Smooth muscle cell of the umbilical artery (primary cell): ENCODE measurements around the gene CCR2. TPM values are rescaled to one million over a fixed set of nuclear protein-coding genes. Genes with fewer than 3 reads are reported as not detected.

Experiments used
- total RNA-seq: library from RNA; depleted of rRNA; stranded (reverse); fragments of >200 nt; gene quantifications from 2 replicates; pipeline ENCODE4 v1.2.3, GENCODE V29; 2014

The CCR2 gene
- not detected in 2 replicates for total RNA-seq

DNA sequence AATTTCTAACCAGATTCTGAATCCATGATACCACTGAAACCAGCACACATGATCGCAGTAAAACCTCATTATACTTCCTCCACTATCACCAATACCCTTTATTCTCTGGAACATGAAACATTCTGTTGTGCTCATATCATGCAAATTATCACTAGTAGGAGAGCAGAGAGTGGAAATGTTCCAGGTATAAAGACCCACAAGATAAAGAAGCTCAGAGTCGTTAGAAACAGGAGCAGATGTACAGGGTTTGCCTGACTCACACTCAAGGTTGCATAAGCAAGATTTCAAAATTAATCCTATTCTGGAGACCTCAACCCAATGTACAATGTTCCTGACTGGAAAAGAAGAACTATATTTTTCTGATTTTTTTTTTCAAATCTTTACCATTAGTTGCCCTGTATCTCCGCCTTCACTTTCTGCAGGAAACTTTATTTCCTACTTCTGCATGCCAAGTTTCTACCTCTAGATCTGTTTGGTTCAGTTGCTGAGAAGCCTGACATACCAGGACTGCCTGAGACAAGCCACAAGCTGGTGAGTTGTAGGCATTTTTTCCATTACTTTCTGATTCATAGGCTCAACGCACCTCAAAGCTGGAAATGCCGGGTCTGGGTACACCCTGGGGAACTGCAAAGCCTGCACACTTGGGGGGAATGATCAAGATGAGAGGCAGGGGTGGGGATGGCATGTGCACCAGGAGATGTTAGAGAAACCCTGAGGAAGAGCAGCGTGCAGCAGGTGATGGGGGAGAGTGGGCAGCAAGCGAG lies at the start of gene CCR2:
Gene CCR2 (plus strand): TSS at position 465 of the 764 bp plus-strand sequence. CDS start 3,417 bp downstream, outside the sequence.

DNA sequence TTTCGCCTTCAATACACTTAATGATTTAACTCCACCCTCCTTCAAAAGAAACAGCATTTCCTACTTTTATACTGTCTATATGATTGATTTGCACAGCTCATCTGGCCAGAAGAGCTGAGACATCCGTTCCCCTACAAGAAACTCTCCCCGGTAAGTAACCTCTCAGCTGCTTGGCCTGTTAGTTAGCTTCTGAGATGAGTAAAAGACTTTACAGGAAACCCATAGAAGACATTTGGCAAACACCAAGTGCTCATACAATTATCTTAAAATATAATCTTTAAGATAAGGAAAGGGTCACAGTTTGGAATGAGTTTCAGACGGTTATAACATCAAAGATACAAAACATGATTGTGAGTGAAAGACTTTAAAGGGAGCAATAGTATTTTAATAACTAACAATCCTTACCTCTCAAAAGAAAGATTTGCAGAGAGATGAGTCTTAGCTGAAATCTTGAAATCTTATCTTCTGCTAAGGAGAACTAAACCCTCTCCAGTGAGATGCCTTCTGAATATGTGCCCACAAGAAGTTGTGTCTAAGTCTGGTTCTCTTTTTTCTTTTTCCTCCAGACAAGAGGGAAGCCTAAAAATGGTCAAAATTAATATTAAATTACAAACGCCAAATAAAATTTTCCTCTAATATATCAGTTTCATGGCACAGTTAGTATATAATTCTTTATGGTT lies 17.1 kb downstream of the CCR2 start, which contains the start of gene CCR5:
Gene CCR5 (plus strand): TSS at position 108 of the 680 bp plus-strand sequence. CDS start 1,957 bp downstream, outside the sequence.

DNA sequence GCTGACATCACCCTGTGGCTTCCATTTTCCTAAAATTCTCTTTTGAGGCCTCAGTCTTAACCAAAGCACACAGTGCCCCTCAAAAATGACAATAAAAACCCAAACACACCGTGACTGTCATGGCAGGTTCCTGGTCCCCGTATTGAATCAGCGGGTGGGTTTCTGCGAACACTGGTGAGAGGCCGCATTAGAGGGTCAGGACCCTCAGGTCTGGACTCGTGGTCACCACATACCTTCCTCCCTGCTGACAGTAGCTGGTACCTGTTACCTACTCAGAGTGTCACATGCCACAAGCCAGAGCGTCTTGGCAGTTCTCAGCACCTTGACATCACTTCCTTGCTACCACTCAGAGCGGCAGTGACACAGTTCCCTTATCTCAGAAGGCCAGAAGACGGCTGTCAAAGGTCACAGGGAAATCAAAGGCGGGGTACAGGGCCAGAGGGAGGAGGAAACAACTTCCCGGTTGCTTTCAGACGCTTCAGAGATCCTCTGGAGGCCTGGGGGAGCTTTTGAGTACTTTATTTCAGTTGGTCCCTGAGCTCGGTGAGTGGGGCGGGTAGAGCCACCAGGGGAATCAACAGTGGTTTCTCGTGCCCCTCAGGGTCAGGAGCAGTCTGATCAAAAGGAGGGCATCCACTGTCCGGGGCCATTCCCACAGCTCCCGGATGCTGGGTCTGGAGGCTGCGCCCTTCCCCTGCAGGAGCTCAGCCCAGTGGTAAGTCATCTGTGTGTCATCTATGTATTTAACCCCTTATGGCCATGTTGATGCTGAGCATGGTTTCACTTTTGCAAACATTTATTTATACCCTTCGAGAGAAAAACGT lies 53.1 kb downstream of the CCR2 start, which contains the start of the genes CCR5AS and CCRL2:
Gene CCR5AS (minus strand): TSS at position 279 of the 824 bp plus-strand sequence.
Gene CCRL2 (plus strand): TSS at position 472 of the 824 bp plus-strand sequence. CDS start 821 bp downstream, outside the sequence.

Other genes starting within 250 kb of the CCR2 start
- not detected in 2 replicates for gene CCR1, start 145.8 kb upstream of the CCR2 start, total RNA-seq
- gene CCR3, start 111.7 kb upstream of the CCR2 start, total RNA-seq, result not detected in 2 replicates
- not detected in 2 replicates for gene CCR5, start 16.8 kb downstream of the CCR2 start, total RNA-seq
- gene CCRL2, start 53.1 kb downstream of the CCR2 start, total RNA-seq, result not detected in 2 replicates
- gene LTF, start 110.8 kb downstream of the CCR2 start, total RNA-seq, result not detected in 2 replicates
- not detected in 2 replicates for gene RTP3, start 143.9 kb downstream of the CCR2 start, total RNA-seq
- under 0.01 and 0.23 TPM in 2 replicates for gene LRRC2, start 212.2 kb downstream of the CCR2 start, total RNA-seq